Measurements from ENCODE around the gene SCG2.
"Not testable (repeated sequence)": the region's sequence is repeated elsewhere in the genome, so short reads cannot be mapped to it uniquely, and the experiment has no call there.

The SCG2 gene

GRCh38 chr2:223597076-223597475 is 5.1 kb downstream of the SCG2 start:
- no peak for DNase-seq
- H3K9ac ChIP-seq (ENCODE audit: low read length): no peak overlapping the region
- no peak overlapping the region for H2AFZ ChIP-seq (ENCODE audit: insufficient read depth, low read length, poor library complexity)
- H3K27ac ChIP-seq (ENCODE audit: low read depth, low read length): no peak overlapping the region
- no peak overlapping the region for H3K18ac ChIP-seq (ENCODE audit: low read length)
- no peak overlapping the region for H3K4me3 ChIP-seq (ENCODE audit: low read depth, low read length)
- no peak overlapping the region for H2AK5ac ChIP-seq (ENCODE audit: low read length)
- H4K12ac ChIP-seq (ENCODE audit: low read depth, low read length): no peak overlapping the region
- H3K23ac ChIP-seq (ENCODE audit: low read length): no peak overlapping the region
- no peaks in the 10 kb centered on the region for H3K36me3 ChIP-seq (ENCODE audit: control insufficient read depth in 1 of 2, insufficient read depth in 2 of 2, low read length in 2 of 2)
- no peak overlapping the region for H3K4ac ChIP-seq (ENCODE audit: low read depth, low read length)
- no peak overlapping the region for H4K8ac ChIP-seq (ENCODE audit: low read depth, low read length)
- H2BK5ac ChIP-seq (ENCODE audit: low read depth, low read length, poor library complexity): no peak overlapping the region
- H3K79me1 ChIP-seq (ENCODE audit: low read length): no peaks in the 10 kb centered on the region
- H3K27me3 ChIP-seq (ENCODE audit: insufficient read depth, low read length): no peaks in the 10 kb centered on the region
- no peaks in the 10 kb centered on the region for H3K79me2 ChIP-seq (ENCODE audit: control insufficient read depth, insufficient read depth, low read length, poor library complexity)
- H4K91ac ChIP-seq (ENCODE audit: low read depth, low read length): no peak overlapping the region
- H3K4me2 ChIP-seq (ENCODE audit: low read length): no peak overlapping the region
- no peaks in the 10 kb centered on the region for H3K4me1 ChIP-seq (ENCODE audit: control insufficient read depth in 1 of 2, insufficient read depth in 2 of 2, low read length in 2 of 2)
- H3K9me3 ChIP-seq (ENCODE audit: insufficient read depth, low read depth, low read length): no peaks in the 10 kb centered on the region
- no peak overlapping the region for H3K14ac ChIP-seq (ENCODE audit: low read length)
- no peak overlapping the region for H2BK120ac ChIP-seq (ENCODE audit: insufficient read depth, low read length, poor library complexity)
- H2BK12ac ChIP-seq (ENCODE audit: low read length): no peak overlapping the region

- no peaks in the 10 kb centered on the region for H3K9me3 ChIP-seq (ENCODE audit: insufficient read depth, low read depth, low read length)
- H2AFZ ChIP-seq (ENCODE audit: insufficient read depth, low read length, poor library complexity): no peak overlapping the region
- no peak for DNase-seq
- H3K4ac ChIP-seq (ENCODE audit: low read depth, low read length): no peak overlapping the region
- H3K18ac ChIP-seq (ENCODE audit: low read length): no peak overlapping the region
- no peaks in the 10 kb centered on the region for H3K79me1 ChIP-seq (ENCODE audit: low read length)
- no peak overlapping the region for H2BK120ac ChIP-seq (ENCODE audit: insufficient read depth, low read length, poor library complexity)
- H3K9ac ChIP-seq (ENCODE audit: low read length): no peak overlapping the region
- H3K79me2 ChIP-seq (ENCODE audit: control insufficient read depth, insufficient read depth, low read length, poor library complexity): no peaks in the 10 kb centered on the region
- H3K4me1 ChIP-seq (ENCODE audit: control insufficient read depth in 1 of 2, insufficient read depth in 2 of 2, low read length in 2 of 2): no peaks in the 10 kb centered on the region
- no peak overlapping the region for H3K27ac ChIP-seq (ENCODE audit: low read depth, low read length)
- H4K12ac ChIP-seq (ENCODE audit: low read depth, low read length): no peak overlapping the region
- H3K4me3 ChIP-seq (ENCODE audit: low read depth, low read length): no peak overlapping the region
- WGBS (ENCODE audit: extremely low coverage, insufficient coverage, insufficient read length): no CpG with 5 or more reads among the region's 1 CpG
- no peak overlapping the region for H3K4me2 ChIP-seq (ENCODE audit: low read length)
- H2BK12ac ChIP-seq (ENCODE audit: low read length): no peak overlapping the region
- no peak overlapping the region for H4K91ac ChIP-seq (ENCODE audit: low read depth, low read length)
- H3K27me3 ChIP-seq (ENCODE audit: insufficient read depth, low read length): no peaks in the 10 kb centered on the region
- no peak overlapping the region for H3K14ac ChIP-seq (ENCODE audit: low read length)
- H3K23ac ChIP-seq (ENCODE audit: low read length): no peak overlapping the region
- H3K36me3 ChIP-seq (ENCODE audit: control insufficient read depth in 1 of 2, insufficient read depth in 2 of 2, low read length in 2 of 2): no peaks in the 10 kb centered on the region
- H2BK5ac ChIP-seq (ENCODE audit: low read depth, low read length, poor library complexity): no peak overlapping the region
- no peak overlapping the region for H4K8ac ChIP-seq (ENCODE audit: low read depth, low read length)
- H2AK5ac ChIP-seq (ENCODE audit: low read length): no peak overlapping the region
Observed at GRCh38 chr2:223596208-223596607, 6.0 kb downstream of the SCG2 start.

- no peak overlapping the region for H2BK120ac ChIP-seq (ENCODE audit: insufficient read depth, low read length, poor library complexity)
- no peaks in the 10 kb centered on the region for H3K4me1 ChIP-seq (ENCODE audit: control insufficient read depth in 1 of 2, insufficient read depth in 2 of 2, low read length in 2 of 2)
- no peaks in the 10 kb centered on the region for H3K9me3 ChIP-seq (ENCODE audit: insufficient read depth, low read depth, low read length)
- H2BK12ac ChIP-seq (ENCODE audit: low read length): no peak overlapping the region
- no peak for DNase-seq
- H3K14ac ChIP-seq (ENCODE audit: low read length): no peak overlapping the region
- no peaks in the 10 kb centered on the region for H3K79me1 ChIP-seq (ENCODE audit: low read length)
- no peak overlapping the region for H3K9ac ChIP-seq (ENCODE audit: low read length)
- no CpG with 5 or more reads among the region's 4 CpGs for WGBS (ENCODE audit: extremely low coverage, insufficient coverage, insufficient read length)
- H3K4ac ChIP-seq (ENCODE audit: low read depth, low read length): no peak overlapping the region
- H3K27me3 ChIP-seq (ENCODE audit: insufficient read depth, low read length): no peaks in the 10 kb centered on the region
- H2BK5ac ChIP-seq (ENCODE audit: low read depth, low read length, poor library complexity): no peak overlapping the region
- H3K79me2 ChIP-seq (ENCODE audit: control insufficient read depth, insufficient read depth, low read length, poor library complexity): no peaks in the 10 kb centered on the region
- no peak overlapping the region for H3K27ac ChIP-seq (ENCODE audit: low read depth, low read length)
- no peak overlapping the region for H2AFZ ChIP-seq (ENCODE audit: insufficient read depth, low read length, poor library complexity)
- no peak overlapping the region for H3K18ac ChIP-seq (ENCODE audit: low read length)
- no peak overlapping the region for H3K4me2 ChIP-seq (ENCODE audit: low read length)
- H3K36me3 ChIP-seq (ENCODE audit: control insufficient read depth in 1 of 2, insufficient read depth in 2 of 2, low read length in 2 of 2): no peaks in the 10 kb centered on the region
- H4K91ac ChIP-seq (ENCODE audit: low read depth, low read length): no peak overlapping the region
- no peak overlapping the region for H4K8ac ChIP-seq (ENCODE audit: low read depth, low read length)
- H4K12ac ChIP-seq (ENCODE audit: low read depth, low read length): no peak overlapping the region
- no peak overlapping the region for H3K23ac ChIP-seq (ENCODE audit: low read length)
- no peak overlapping the region for H3K4me3 ChIP-seq (ENCODE audit: low read depth, low read length)
- H2AK5ac ChIP-seq (ENCODE audit: low read length): no peak overlapping the region
Observed at GRCh38 chr2:223594831-223595230, 7.3 kb downstream of the SCG2 start.

GRCh38 chr2:223594259-223594658 is 7.9 kb downstream of the SCG2 start:
- H3K14ac ChIP-seq (ENCODE audit: low read length): no peak overlapping the region
- no peaks in the 10 kb centered on the region for H3K79me1 ChIP-seq (ENCODE audit: low read length)
- no peak for DNase-seq
- H3K27me3 ChIP-seq (ENCODE audit: insufficient read depth, low read length): no peaks in the 10 kb centered on the region
- no peak overlapping the region for H3K4ac ChIP-seq (ENCODE audit: low read depth, low read length)
- H3K4me2 ChIP-seq (ENCODE audit: low read length): no peak overlapping the region
- no peak overlapping the region for H3K9ac ChIP-seq (ENCODE audit: low read length)
- H3K27ac ChIP-seq (ENCODE audit: low read depth, low read length): no peak overlapping the region
- H3K36me3 ChIP-seq (ENCODE audit: control insufficient read depth in 1 of 2, insufficient read depth in 2 of 2, low read length in 2 of 2): no peaks in the 10 kb centered on the region
- no peak overlapping the region for H3K4me3 ChIP-seq (ENCODE audit: low read depth, low read length)
- H3K4me1 ChIP-seq (ENCODE audit: control insufficient read depth in 1 of 2, insufficient read depth in 2 of 2, low read length in 2 of 2): no peaks in the 10 kb centered on the region
- H3K23ac ChIP-seq (ENCODE audit: low read length): no peak overlapping the region
- H3K18ac ChIP-seq (ENCODE audit: low read length): no peak overlapping the region
- H2BK120ac ChIP-seq (ENCODE audit: insufficient read depth, low read length, poor library complexity): no peak overlapping the region
- WGBS (ENCODE audit: extremely low coverage, insufficient coverage, insufficient read length): no CpG with 5 or more reads among the region's 2 CpGs
- no peak overlapping the region for H2AFZ ChIP-seq (ENCODE audit: insufficient read depth, low read length, poor library complexity)
- H4K91ac ChIP-seq (ENCODE audit: low read depth, low read length): no peak overlapping the region
- no peak overlapping the region for H4K8ac ChIP-seq (ENCODE audit: low read depth, low read length)
- H3K9me3 ChIP-seq (ENCODE audit: insufficient read depth, low read depth, low read length): no peaks in the 10 kb centered on the region
- no peaks in the 10 kb centered on the region for H3K79me2 ChIP-seq (ENCODE audit: control insufficient read depth, insufficient read depth, low read length, poor library complexity)
- no peak overlapping the region for H2AK5ac ChIP-seq (ENCODE audit: low read length)
- no peak overlapping the region for H4K12ac ChIP-seq (ENCODE audit: low read depth, low read length)
- H2BK5ac ChIP-seq (ENCODE audit: low read depth, low read length, poor library complexity): no peak overlapping the region
- H2BK12ac ChIP-seq (ENCODE audit: low read length): no peak overlapping the region

GRCh38 chr2:223592689-223593088 is 9.5 kb downstream of the SCG2 start:
- H3K27me3 ChIP-seq (ENCODE audit: insufficient read depth, low read length); H3K14ac ChIP-seq (ENCODE audit: low read length); H2BK120ac ChIP-seq (ENCODE audit: insufficient read depth, low read length, poor library complexity); H3K36me3 ChIP-seq (ENCODE audit: control insufficient read depth in 1 of 2, insufficient read depth in 2 of 2, low read length in 2 of 2); H3K18ac ChIP-seq (ENCODE audit: low read length); H3K4me1 ChIP-seq (ENCODE audit: control insufficient read depth in 1 of 2, insufficient read depth in 2 of 2, low read length in 2 of 2); H2BK12ac ChIP-seq (ENCODE audit: low read length); H3K79me2 ChIP-seq (ENCODE audit: control insufficient read depth, insufficient read depth, low read length, poor library complexity); H3K27ac ChIP-seq (ENCODE audit: low read depth, low read length); H3K4me2 ChIP-seq (ENCODE audit: low read length); H4K12ac ChIP-seq (ENCODE audit: low read depth, low read length); H3K23ac ChIP-seq (ENCODE audit: low read length); H3K79me1 ChIP-seq (ENCODE audit: low read length); H3K9ac ChIP-seq (ENCODE audit: low read length); H3K9me3 ChIP-seq (ENCODE audit: insufficient read depth, low read depth, low read length); H2BK5ac ChIP-seq (ENCODE audit: low read depth, low read length, poor library complexity); H2AFZ ChIP-seq (ENCODE audit: insufficient read depth, low read length, poor library complexity); H4K91ac ChIP-seq (ENCODE audit: low read depth, low read length); H3K4me3 ChIP-seq (ENCODE audit: low read depth, low read length); DNase-seq; H3K4ac ChIP-seq (ENCODE audit: low read depth, low read length); H4K8ac ChIP-seq (ENCODE audit: low read depth, low read length); H2AK5ac ChIP-seq (ENCODE audit: low read length): not testable (repeated sequence)
- no CpG with 5 or more reads among the region's 1 CpG for WGBS (ENCODE audit: extremely low coverage, insufficient coverage, insufficient read length)

Measured in trophoblast cell (in vitro differentiated cells and primary cell).